ENCODE results near the gene RAB3IL1.
A peak's percentile ranks its signal among the peaks of the same experiment; 100 is the strongest.
"Not testable (repeated sequence)": the region's sequence is repeated elsewhere in the genome, so short reads cannot be mapped to it uniquely, and the experiment has no call there.

The RAB3IL1 gene

GRCh38 chr11:61917334-61918109 lies at the start of gene RAB3IL1:
Gene RAB3IL1 (minus strand): TSS chr11:61917566. CDS start chr11:61917367, 199 bp downstream.
- no peaks in the 10 kb centered on the region for H3K4me1 ChIP-seq (ENCODE audit: insufficient read depth, low read length)
- no peaks in the 10 kb centered on the region for H3K36me3 ChIP-seq (ENCODE audit: insufficient read depth, low read length)
- peaks cover 47% of the 10 kb centered on the region for H3K27me3 ChIP-seq (ENCODE audit: insufficient read depth, low read length)
- peak within 1 kb of the TSS; percentile 59 for H2AFZ ChIP-seq (ENCODE audit: low read depth, low read length)
- no peaks in the 10 kb centered on the region for H3K9me3 ChIP-seq (ENCODE audit: low read length)
- peak within 1 kb of the TSS; percentile 34 for H3K4me3 ChIP-seq (ENCODE audit: low read length)

GRCh38 chr11:61966734-61967115 lies 49.4 kb upstream of the RAB3IL1 start:
- Histone ChIP-seq H3K4me1 (ENCODE audit: insufficient read depth, low read length) (peaks cover 22% of the 10 kb centered on the region), H3K36me3 (ENCODE audit: insufficient read depth, low read length) (peaks cover 26% of the 10 kb centered on the region), H3K9me3 (ENCODE audit: low read length) (no peaks in the 10 kb centered on the region), H3K27me3 (ENCODE audit: insufficient read depth, low read length) (no peaks in the 10 kb centered on the region), H3K4me3 (ENCODE audit: low read length) (peak overlapping the region; percentile 86), H2AFZ (ENCODE audit: low read depth, low read length) (no peak overlapping the region)

DNA sequence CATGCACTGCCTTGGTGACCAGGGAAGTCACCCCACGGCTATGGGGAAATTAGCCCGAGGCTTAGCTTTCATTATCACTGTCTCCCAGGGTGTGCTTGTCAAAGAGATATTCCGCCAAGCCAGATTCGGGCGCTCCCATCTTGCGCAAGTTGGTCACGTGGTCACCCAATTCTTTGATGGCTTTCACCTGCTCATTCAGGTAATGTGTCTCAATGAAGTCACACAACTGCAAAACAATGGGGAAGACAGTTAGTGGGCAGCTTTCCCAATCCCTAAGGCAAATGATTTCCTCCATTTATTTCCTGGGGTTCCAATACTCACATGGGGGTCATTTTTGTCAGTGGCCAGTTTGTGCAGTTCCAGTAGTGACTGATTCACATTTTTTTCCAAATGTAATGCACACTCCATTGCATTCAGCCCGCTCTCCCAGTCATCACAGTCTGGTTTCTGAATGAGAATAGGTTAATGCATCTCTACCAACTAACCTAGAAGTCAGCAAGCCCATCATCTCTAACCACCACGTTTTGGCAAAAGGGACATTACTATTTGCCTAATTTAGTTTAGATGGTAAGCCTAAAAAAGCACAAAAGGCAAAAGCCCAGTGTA lies 47.4 kb upstream of the RAB3IL1 start:
- peaks cover 26% of the 10 kb centered on the region for H3K36me3 ChIP-seq (ENCODE audit: insufficient read depth, low read length)
- H3K4me3 ChIP-seq (ENCODE audit: low read length); H2AFZ ChIP-seq (ENCODE audit: low read depth, low read length); H3K27me3 ChIP-seq (ENCODE audit: insufficient read depth, low read length); H3K9me3 ChIP-seq (ENCODE audit: low read length): not testable (repeated sequence)
- H3K4me1 ChIP-seq (ENCODE audit: insufficient read depth, low read length): peaks cover 16% of the 10 kb centered on the region

DNA sequence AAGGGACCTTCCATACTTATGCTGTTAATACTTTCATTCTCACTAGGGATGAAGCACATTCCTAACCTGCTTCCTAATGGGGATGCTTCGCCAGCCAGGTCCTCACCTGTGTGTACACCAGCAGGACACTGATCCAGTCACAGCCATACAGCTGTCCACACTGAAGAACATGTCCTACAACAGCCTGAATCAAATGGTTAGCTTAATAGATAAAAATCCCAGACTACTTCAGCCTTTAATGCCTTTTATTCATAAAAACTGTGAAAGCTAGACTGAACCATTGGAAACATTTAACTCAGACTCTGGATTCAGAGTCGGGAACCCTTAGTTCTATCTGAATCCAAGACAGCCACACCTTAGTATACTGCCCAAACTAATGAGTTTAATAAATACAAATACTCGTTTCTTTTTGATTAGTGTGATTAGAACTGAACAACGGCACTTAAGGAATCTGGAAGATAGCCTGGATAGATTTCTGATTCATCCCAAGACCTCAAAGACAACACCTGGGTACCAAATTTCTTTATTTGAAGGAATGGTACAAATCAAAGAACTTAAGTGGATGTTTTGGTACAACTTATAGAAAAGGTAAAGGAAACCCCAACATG lies 46.8 kb upstream of the RAB3IL1 start:
- no peak overlapping the region for H2AFZ ChIP-seq (ENCODE audit: low read depth, low read length)
- no peaks in the 10 kb centered on the region for H3K27me3 ChIP-seq (ENCODE audit: insufficient read depth, low read length)
- H3K36me3 ChIP-seq (ENCODE audit: insufficient read depth, low read length): peaks cover 26% of the 10 kb centered on the region
- H3K9me3 ChIP-seq (ENCODE audit: low read length): no peaks in the 10 kb centered on the region
- no peak overlapping the region for H3K4me3 ChIP-seq (ENCODE audit: low read length)
- peaks cover 16% of the 10 kb centered on the region for H3K4me1 ChIP-seq (ENCODE audit: insufficient read depth, low read length)

- no peak overlapping the region for H3K4me3 ChIP-seq (ENCODE audit: low read length)
- H3K27me3 ChIP-seq (ENCODE audit: insufficient read depth, low read length): no peaks in the 10 kb centered on the region
- peaks cover 16% of the 10 kb centered on the region for H3K4me1 ChIP-seq (ENCODE audit: insufficient read depth, low read length)
- H2AFZ ChIP-seq (ENCODE audit: low read depth, low read length): no peak overlapping the region
- no peaks in the 10 kb centered on the region for H3K9me3 ChIP-seq (ENCODE audit: low read length)
- H3K36me3 ChIP-seq (ENCODE audit: insufficient read depth, low read length): peaks cover 26% of the 10 kb centered on the region
Measured at GRCh38 chr11:61963282-61964057, 46.1 kb upstream of the RAB3IL1 start.

DNA sequence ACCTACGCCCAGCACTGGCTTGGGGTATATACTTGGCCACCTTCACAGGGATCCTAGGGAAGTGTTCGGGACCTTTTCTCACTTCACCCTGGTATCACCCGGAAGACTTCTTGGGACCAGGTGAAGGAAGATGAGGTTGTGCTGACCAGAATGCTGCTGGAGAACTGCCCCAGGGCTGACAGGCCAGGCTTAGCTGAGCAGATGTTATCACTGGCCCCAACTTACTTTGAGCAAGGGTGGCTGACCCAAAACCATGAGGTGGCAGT lies 45.6 kb upstream of the RAB3IL1 start:
- Histone ChIP-seq H3K4me1 (ENCODE audit: insufficient read depth, low read length) (peaks cover 12% of the 10 kb centered on the region), H3K27me3 (ENCODE audit: insufficient read depth, low read length) (no peaks in the 10 kb centered on the region), H2AFZ (ENCODE audit: low read depth, low read length) (no peak overlapping the region), H3K9me3 (ENCODE audit: low read length) (no peaks in the 10 kb centered on the region), H3K36me3 (ENCODE audit: insufficient read depth, low read length) (peaks cover 26% of the 10 kb centered on the region), H3K4me3 (ENCODE audit: low read length) (no peak overlapping the region)

DNA sequence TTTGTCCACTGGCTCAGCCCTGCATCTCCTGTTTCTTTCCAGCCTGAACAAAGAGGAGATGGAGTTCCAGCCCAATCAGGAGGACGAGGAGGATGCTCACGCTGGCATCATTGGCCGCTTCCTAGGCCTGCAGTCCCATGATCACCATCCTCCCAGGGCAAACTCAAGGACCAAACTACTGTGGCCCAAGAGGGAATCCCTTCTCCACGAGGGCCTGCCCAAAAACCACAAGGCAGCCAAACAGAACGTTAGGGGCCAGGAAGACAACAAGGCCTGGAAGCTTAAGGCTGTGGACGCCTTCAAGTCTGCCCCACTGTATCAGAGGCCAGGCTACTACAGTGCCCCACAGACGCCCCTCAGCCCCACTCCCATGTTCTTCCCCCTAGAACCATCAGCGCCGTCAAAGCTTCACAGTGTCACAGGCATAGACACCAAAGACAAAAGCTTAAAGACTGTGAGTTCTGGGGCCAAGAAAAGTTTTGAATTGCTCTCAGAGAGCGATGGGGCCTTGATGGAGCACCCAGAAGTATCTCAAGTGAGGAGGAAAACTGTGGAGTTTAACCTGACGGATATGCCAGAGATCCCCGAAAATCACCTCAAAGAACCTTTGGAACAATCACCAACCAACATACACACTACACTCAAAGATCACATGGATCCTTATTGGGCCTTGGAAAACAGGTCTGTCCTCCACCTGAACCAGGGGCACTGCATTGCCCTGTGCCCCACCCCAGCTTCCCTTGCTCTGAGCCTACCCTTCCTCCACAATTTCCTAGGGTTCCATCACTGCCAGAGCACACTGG lies 45.0 kb upstream of the RAB3IL1 start:
- Histone ChIP-seq H3K27me3 (ENCODE audit: insufficient read depth, low read length) (no peaks in the 10 kb centered on the region), H3K4me1 (ENCODE audit: insufficient read depth, low read length) (peaks cover 10% of the 10 kb centered on the region), H3K4me3 (ENCODE audit: low read length) (no peak overlapping the region), H3K36me3 (ENCODE audit: insufficient read depth, low read length) (peaks cover 26% of the 10 kb centered on the region), H3K9me3 (ENCODE audit: low read length) (no peaks in the 10 kb centered on the region), H2AFZ (ENCODE audit: low read depth, low read length) (no peak overlapping the region)

DNA sequence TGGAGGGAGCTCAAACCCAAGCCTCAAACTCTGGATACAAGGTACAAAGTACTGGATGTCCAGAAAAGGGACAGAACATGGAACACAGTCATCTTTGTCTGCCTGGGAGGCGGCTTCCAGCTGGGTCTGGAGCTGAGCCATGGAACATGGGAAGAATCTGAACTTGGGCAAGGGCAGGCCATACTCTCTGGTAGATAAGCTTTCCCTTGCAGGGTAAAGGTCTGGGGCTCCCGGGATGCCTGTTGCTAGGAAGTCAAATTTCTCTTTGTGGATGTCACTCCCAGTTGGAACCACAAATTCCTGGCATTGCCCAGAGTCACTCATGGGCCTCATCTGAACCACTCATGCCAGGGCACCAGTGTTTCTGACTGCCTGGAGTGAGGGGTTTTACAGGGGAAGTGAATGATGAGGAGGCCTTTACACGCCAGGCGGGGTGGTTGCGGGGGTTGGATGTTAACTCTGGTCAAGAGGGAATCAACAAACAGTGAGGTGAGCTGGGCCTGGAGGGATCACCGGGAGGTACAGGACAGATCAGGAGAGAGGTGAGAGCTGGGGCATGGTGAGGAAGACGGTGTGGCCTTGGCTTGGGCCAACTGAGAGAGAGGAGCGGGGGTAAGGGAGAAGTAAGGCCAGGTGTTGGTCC lies 44.3 kb upstream of the RAB3IL1 start:
- Histone ChIP-seq H2AFZ (ENCODE audit: low read depth, low read length) (no peak overlapping the region), H3K4me1 (ENCODE audit: insufficient read depth, low read length) (peaks cover 10% of the 10 kb centered on the region), H3K36me3 (ENCODE audit: insufficient read depth, low read length) (peaks cover 26% of the 10 kb centered on the region), H3K4me3 (ENCODE audit: low read length) (no peak overlapping the region), H3K27me3 (ENCODE audit: insufficient read depth, low read length) (no peaks in the 10 kb centered on the region), H3K9me3 (ENCODE audit: low read length) (no peaks in the 10 kb centered on the region)

DNA sequence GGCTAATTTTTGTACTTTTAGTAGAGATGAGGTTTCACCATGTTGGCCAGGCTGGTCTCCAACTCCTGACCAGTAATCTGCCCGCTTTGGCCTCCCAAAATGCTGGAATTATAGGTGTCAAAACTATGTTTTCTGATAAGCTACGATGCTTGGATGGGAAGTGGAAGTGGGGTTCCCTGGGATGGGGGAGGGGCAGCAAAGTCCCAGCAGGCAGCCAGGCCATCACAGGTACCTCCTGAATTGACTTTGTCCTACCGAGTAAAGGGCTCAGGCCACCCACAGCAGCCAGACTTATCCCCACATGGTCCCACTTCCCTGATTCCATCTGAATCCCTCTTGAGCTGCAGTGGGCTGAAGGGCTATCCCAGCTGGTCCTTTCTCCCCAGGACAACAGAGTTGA lies 43.2 kb upstream of the RAB3IL1 start:
- Histone ChIP-seq H3K4me1 (ENCODE audit: insufficient read depth, low read length) (peaks cover 4% of the 10 kb centered on the region), H2AFZ (ENCODE audit: low read depth, low read length) (no peak overlapping the region), H3K9me3 (ENCODE audit: low read length) (no peaks in the 10 kb centered on the region), H3K36me3 (ENCODE audit: insufficient read depth, low read length) (peaks cover 24% of the 10 kb centered on the region), H3K4me3 (ENCODE audit: low read length) (no peak overlapping the region), H3K27me3 (ENCODE audit: insufficient read depth, low read length) (no peaks in the 10 kb centered on the region)

GRCh38 chr11:61959678-61960077 lies 42.3 kb upstream of the RAB3IL1 start:
- H2AFZ ChIP-seq (ENCODE audit: low read depth, low read length): no peak overlapping the region
- no peaks in the 10 kb centered on the region for H3K9me3 ChIP-seq (ENCODE audit: low read length)
- no peak overlapping the region for H3K4me3 ChIP-seq (ENCODE audit: low read length)
- peaks cover 16% of the 10 kb centered on the region for H3K36me3 ChIP-seq (ENCODE audit: insufficient read depth, low read length)
- H3K27me3 ChIP-seq (ENCODE audit: insufficient read depth, low read length): no peaks in the 10 kb centered on the region
- no peaks in the 10 kb centered on the region for H3K4me1 ChIP-seq (ENCODE audit: insufficient read depth, low read length)

GRCh38 chr11:61959114-61959513 lies 41.7 kb upstream of the RAB3IL1 start:
- no peaks in the 10 kb centered on the region for H3K4me1 ChIP-seq (ENCODE audit: insufficient read depth, low read length)
- peaks cover 12% of the 10 kb centered on the region for H3K36me3 ChIP-seq (ENCODE audit: insufficient read depth, low read length)
- no peak overlapping the region for H2AFZ ChIP-seq (ENCODE audit: low read depth, low read length)

DNA sequence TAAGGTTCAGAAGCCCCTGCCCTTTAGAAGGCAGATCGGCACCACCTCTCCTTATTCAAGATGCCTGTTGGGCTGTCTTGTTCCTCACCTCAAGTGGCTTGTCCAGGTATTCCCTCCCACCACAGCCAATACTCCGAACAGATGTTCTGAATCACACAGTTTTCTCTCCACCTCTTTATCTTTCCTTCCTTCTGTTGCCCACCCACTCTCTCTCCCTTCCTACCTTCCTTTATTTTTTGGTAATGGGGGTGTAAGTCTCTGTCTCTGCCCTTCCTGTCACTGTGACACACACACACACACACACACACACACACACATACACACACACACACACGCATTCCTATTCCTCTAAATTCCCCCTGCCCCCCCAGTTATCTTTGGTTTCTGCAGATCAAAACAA lies 41.2 kb upstream of the RAB3IL1 start:
- Histone ChIP-seq H3K27me3 (ENCODE audit: insufficient read depth, low read length) (no peaks in the 10 kb centered on the region), H3K4me1 (ENCODE audit: insufficient read depth, low read length) (no peaks in the 10 kb centered on the region), H3K9me3 (ENCODE audit: low read length) (no peaks in the 10 kb centered on the region), H3K4me3 (ENCODE audit: low read length) (no peak overlapping the region), H2AFZ (ENCODE audit: low read depth, low read length) (no peak overlapping the region), H3K36me3 (ENCODE audit: insufficient read depth, low read length) (peaks cover 7% of the 10 kb centered on the region)

More at GRCh38 chr11:61959114-61959513, 41.7 kb upstream of the RAB3IL1 start:
- H3K9me3 ChIP-seq (ENCODE audit: low read length): no peaks in the 10 kb centered on the region
- H3K4me3 ChIP-seq (ENCODE audit: low read length): no peak overlapping the region
- H3K27me3 ChIP-seq (ENCODE audit: insufficient read depth, low read length): no peaks in the 10 kb centered on the region

Measured in neuron (in vitro differentiated cells).